GM21528 (cell line): ENCODE data around the gene SPAG8.

Experiments
- ATAC-seq: cut with Tn5 transposase; IDR thresholded peaks from one replicate; pipeline ENCODE4 v1.9.1; 2021; ENCODE audit warnings: mild to moderate bottlenecking, moderate library complexity; ENCODE audit not compliant: unreplicated experiment, low FRiP score

Gene SPAG8

DNA sequence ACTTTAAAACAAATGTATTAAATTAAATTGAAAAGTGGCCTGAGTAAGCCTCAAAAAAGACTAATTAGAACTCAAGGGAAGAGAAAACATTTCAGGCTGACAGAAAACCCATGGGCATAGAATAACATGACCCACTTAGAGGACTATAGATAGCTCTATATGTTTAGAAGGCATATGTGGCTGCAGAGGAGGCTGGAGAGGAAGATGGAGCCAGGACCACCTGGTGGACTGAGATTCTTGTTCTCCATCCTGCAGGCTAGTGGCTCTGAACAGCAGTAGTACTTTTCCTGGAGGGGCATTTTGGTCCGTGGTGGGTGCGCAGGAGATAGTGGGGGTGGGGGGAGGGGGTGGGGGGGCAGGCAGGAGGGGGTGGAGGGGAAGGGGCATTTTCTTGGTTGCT is 31.0 kb downstream of the SPAG8 start:
- ATAC-seq: no peak

DNA sequence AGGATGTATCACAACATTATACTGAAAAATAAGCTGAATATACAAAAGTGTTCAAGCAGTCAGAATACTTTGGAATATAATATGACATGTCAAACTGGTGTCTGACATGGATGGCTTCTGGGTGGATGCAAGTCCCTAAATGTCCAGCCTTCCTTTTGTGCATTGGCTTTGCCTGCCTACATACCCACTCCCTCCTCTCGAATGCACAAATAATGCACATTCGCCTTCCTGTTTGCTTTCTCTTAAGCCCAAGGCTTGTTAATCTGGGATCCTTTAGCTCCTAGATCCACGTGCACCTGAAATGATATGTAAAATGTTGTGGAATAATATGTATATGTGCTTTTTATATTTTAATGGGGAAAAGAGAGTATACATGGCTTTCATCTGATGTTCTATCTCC is 33.6 kb downstream of the SPAG8 start:
- ATAC-seq: no peak

DNA sequence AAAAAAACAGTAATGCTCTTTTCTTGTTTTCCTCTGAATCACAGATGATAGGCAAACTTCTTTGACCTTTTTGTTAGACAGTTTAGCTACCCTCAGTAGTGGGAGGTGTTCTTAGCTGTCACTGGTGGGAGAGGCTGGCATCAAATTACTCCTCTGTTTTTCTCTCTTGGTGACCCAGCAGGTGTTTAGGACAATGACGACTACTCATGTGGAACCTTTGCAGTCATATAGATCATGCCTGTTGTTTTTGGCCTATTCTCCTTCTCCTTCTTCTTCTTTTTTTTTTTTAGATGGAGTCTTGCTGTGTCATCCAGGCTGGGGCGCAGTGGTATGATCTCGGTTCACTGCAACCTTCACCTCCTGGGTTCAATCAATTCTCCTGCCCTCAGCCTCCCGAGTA is 36.0 kb downstream of the SPAG8 start:
- ATAC-seq: no peak

DNA sequence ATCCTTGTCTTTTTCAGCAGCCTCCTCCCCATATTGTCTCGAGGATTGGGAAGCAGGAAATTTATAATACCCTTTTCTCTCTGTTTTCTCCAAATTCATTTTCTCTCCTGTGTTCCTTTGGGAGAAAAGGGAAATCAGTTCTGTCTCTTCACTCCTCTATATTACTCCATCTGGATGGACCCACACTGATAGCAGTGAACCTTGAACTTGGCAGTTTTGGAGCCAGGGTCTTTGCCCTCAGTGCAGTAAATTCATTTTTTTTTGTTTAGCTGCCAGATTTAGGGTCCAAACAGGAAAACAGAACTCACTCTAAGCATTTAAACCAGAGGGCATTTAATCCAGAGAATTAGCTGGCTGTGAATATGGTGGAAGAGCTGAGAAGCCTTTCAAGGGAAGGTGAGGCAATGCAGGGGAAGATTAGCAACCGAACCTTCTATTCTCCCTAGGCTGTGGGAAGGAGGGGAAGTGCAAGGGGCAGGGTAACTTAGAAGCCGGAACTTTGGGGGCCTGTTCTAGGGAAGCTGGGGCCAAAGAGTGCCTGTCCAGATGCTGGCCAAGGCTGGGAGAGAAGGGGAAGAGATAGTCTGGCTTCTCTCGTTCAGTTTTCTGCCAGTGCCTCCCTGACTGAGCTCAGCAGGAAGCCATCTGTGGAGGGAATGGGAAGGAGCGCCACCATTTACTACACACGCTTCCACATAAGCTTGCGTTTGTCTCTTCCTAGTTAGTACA is 37.0 kb downstream of the SPAG8 start:
- ATAC-seq: no peak

DNA sequence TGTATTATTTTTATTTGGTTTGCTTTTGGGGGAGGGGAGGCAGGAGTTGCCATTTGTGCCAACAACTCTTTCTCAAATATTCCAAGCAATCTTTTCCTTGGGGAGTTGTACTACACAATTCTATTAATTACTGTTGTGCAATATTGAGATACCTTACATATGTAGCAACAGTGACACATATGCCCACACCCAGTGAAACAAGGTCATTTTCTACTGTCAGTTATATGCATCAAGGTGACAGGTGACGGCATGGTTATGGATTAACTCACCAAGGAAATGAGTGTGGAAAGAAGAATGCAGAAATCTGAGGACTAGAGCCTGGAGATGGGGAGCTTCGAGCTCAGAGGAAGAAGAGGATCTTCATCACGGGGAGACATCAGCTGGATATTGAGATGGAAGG is 40.1 kb downstream of the SPAG8 start:
- no peak for ATAC-seq

DNA sequence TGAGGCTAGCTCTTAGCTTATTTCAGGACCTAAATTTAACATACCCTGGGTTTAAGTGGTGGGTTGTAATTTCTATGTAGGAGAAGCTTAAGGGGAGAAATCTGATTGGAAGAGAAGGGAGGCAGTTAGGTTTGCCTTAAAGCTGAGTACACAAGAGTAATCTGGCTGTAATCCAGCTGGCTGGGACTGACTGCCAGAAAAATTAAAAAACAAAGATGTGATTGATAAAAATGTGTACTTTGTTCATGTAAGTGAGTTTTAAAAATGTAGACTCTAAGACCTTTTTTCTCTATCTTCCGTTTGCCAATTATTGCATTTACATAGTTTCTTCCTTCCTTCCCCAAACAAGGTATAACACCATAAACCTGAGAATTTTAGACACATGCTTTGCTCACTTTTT is 40.5 kb downstream of the SPAG8 start:
- ATAC-seq: no peak

DNA sequence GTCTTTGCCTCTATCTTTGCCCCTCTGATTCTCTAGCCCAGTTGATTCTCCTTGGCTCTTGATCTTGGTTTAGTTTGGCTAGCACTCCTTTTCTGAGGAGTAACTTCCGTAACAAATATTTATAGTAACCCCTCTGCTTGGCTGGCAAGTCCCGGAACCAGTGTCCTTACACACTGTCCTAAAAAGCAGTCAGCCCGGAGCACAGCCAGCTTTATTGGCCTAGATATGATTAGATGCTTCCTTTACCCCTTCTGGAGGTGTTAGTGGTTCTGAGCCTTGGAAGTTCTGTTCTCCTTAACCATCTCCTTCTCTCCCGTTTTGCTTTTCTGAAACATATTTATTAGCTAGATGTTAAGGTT is 41.0 kb downstream of the SPAG8 start:
- no peak for ATAC-seq

DNA sequence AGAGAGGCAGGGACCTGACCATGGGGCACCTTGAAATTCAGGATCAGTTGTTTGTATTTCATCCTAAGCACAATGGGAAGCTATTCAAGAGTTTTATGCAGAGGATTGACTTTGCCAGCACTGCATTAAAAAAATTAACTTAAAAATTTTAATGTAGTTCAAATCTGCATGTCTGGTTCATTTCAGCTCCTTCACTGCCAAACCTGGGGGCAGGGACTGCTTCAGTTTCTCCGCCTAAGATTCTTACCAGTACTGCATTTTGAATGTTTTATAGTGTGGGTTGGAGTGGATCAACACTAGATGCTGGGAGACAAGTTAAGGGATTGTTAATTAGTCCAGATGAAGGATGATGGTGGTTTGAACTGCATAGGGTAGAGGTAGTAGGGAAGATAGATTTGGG is 42.3 kb downstream of the SPAG8 start:
- ATAC-seq: no peak

DNA sequence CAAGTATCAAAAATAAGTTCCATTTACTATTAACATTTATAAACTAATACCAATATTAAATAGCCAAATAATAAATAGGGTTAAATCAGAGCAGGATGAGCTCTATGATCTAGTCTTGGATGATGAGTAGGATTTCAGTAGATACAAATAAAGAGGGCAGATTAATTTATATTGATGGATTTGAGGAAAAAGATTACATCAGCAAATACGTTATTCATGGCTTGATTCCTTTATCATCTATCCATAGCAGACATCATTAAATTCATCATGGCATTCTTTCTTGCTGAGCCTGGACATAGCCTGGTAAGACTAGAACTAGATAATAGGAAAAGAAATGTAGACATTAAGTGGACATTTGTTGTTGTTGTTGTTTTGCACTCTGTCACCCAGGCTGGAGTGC is 44.6 kb downstream of the SPAG8 start:
- ATAC-seq: no peak

DNA sequence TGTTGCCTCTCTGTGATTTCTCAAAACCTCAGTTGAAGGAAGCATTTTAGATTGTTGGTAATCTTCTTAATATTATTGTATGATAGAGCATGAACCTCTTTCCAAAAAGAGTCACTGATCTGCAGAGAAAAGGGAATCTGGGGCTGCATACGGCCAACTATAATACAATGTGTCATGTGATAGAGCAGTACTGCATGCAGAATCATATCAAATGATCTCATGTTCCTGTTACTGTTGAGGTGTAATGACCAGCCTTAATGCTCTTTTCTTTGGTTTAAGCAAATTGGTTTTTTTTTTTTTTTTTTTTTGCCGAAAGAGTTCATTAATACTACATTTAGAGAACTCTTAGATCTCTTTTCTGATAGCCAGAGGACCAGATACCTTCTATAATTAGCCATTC is 45.1 kb downstream of the SPAG8 start:
- ATAC-seq: no peak

DNA sequence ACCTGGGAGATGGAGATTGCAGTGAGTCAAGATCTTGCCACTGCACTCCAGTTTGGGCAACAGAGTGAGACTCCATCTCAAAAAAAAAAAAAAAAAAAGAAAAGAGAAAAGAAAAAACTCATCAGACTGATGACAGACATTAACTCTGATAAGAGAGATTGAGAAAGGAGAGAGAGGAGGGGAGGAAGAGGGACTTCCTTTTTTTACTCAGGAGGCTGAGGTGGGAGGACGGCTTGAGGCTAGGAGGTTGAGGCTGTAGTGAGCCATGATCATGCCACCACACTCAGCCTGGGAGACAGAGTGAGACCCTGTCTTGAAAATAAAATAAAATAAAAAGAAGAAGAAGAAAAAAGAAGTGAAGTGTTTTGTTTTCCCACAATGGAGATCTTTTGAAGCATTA is 48.3 kb downstream of the SPAG8 start:
- no peak for ATAC-seq

DNA sequence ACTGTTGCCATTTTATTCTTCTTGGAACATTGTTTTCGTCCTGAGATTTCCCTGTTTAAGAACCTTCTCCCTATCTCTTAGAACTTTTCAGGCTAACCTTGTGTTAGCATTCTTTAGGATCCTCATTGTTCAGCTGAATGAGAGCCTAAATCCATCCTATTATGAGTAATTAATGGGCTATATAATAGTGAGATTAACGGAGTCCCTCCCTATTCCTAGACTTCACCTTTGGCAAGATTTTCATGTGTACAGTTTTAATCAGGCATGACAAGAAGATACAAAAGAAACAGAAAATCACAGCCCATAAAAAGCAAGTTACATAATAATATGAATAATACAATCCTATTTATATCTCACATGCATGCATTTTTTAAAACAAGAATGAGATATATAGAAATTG is 48.9 kb downstream of the SPAG8 start:
- ATAC-seq: no peak

DNA sequence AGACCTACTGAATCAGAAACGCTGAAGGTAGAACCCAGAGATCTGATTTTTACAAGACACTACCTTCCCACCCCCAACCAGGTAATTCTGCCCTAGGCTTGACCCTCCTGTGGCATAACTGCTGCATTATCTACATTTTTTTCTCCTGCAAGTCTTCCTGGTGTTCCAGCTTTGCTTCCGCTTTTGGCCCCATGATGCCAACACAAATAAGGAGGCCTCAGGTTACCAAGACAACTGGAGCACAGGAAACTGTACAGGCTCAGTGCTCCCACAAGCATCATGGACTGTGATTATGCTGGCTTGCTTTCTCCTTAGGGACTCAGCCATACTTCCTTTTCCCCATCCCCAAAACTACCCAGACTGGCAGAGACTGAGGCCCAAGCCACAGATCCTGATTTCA is 51.4 kb downstream of the SPAG8 start:
- ATAC-seq: no peak

DNA sequence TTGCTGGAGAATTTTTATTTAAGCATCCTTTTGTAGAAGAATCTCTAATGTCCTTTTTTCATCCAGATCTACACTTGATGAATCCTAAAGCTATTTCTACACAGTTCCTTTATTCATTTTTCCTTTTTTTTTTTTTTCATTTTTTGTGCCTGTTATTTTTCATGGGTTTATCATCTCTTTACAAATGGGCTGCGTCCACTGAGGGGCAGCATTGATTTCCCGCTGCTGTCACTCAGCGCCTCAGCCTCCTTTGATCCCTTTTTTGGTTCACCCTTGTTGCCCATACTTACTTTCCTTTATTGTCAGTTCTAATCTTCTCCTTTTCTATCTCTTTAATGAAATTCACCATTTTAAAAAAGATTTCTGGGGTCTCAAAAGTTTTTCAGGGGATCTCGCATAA is 52.3 kb downstream of the SPAG8 start:
- ATAC-seq: no peak
